ENCODE measurements around the gene FIG4.

Gene FIG4

GRCh38 chr6:109787312-109787711 is 96.2 kb downstream of the FIG4 start:
- no peak for DNase-seq (ENCODE audit: low read depth, low spot score)
- no peak overlapping the region for H3K4me3 ChIP-seq (ENCODE audit: low read length)

GRCh38 chr6:109788687-109789086 is 97.6 kb downstream of the FIG4 start:
- DNase-seq (ENCODE audit: low read depth, low spot score) = no peak
- H3K4me3 ChIP-seq (ENCODE audit: low read length) = no peak overlapping the region

- no peak overlapping the region for H3K4me3 ChIP-seq (ENCODE audit: low read length)
- DNase-seq (ENCODE audit: low read depth, low spot score) = no peak
Measured at GRCh38 chr6:109790131-109790530, 99.0 kb downstream of the FIG4 start.

GRCh38 chr6:109791301-109791700 is 100.2 kb downstream of the FIG4 start:
- no peak for DNase-seq (ENCODE audit: low read depth, low spot score)
- no peak overlapping the region for H3K4me3 ChIP-seq (ENCODE audit: low read length)

- DNase-seq (ENCODE audit: low read depth, low spot score) = no peak
- no peak overlapping the region for H3K4me3 ChIP-seq (ENCODE audit: low read length)
Measured at GRCh38 chr6:109793021-109793420, 101.9 kb downstream of the FIG4 start.

- DNase-seq (ENCODE audit: low read depth, low spot score) = no peak
- H3K4me3 ChIP-seq (ENCODE audit: low read length) = no peak overlapping the region
Measured at GRCh38 chr6:109793792-109794191, 102.7 kb downstream of the FIG4 start.

- H3K4me3 ChIP-seq (ENCODE audit: low read length) = no peak overlapping the region
Measured at GRCh38 chr6:109794201-109794923, 103.3 kb downstream of the FIG4 start.

GRCh38 chr6:109795994-109796555 is 105.0 kb downstream of the FIG4 start:
- no peak for DNase-seq (ENCODE audit: low read depth, low spot score)

More at GRCh38 chr6:109794201-109794923, 103.3 kb downstream of the FIG4 start:
- DNase-seq (ENCODE audit: low read depth, low spot score) = no peak

GRCh38 chr6:109799129-109799528 is 108.0 kb downstream of the FIG4 start:
- H3K4me3 ChIP-seq (ENCODE audit: low read length) = no peak overlapping the region
- no peak for DNase-seq (ENCODE audit: low read depth, low spot score)

More at GRCh38 chr6:109795994-109796555, 105.0 kb downstream of the FIG4 start:
- H3K4me3 ChIP-seq (ENCODE audit: low read length) = no peak overlapping the region

GRCh38 chr6:109799664-109800063 is 108.6 kb downstream of the FIG4 start:
- no peak for DNase-seq (ENCODE audit: low read depth, low spot score)

GRCh38 chr6:109800771-109801170 is 109.7 kb downstream of the FIG4 start:
- no peak for DNase-seq (ENCODE audit: low read depth, low spot score)
- no peak overlapping the region for H3K4me3 ChIP-seq (ENCODE audit: low read length)

More at GRCh38 chr6:109799664-109800063, 108.6 kb downstream of the FIG4 start:
- H3K4me3 ChIP-seq (ENCODE audit: low read length) = no peak overlapping the region

- no peak overlapping the region for H3K4me3 ChIP-seq (ENCODE audit: low read length)
- DNase-seq (ENCODE audit: low read depth, low spot score) = no peak
Measured at GRCh38 chr6:109801794-109802193, 110.7 kb downstream of the FIG4 start.

GRCh38 chr6:109804020-109804419 is 112.9 kb downstream of the FIG4 start:
- H3K4me3 ChIP-seq (ENCODE audit: low read length) = no peak overlapping the region

GRCh38 chr6:109807881-109808280 is 116.8 kb downstream of the FIG4 start:
- no peak for DNase-seq (ENCODE audit: low read depth, low spot score)
- H3K4me3 ChIP-seq (ENCODE audit: low read length) = no peak overlapping the region

More at GRCh38 chr6:109804020-109804419, 112.9 kb downstream of the FIG4 start:
- no peak for DNase-seq (ENCODE audit: low read depth, low spot score)

GRCh38 chr6:109808837-109809236 is 117.7 kb downstream of the FIG4 start:
- no peak for DNase-seq (ENCODE audit: low read depth, low spot score)

GRCh38 chr6:109815054-109815453 is 124.0 kb downstream of the FIG4 start:
- no peak for DNase-seq (ENCODE audit: low read depth, low spot score)
- no peak overlapping the region for H3K4me3 ChIP-seq (ENCODE audit: low read length)

More at GRCh38 chr6:109808837-109809236, 117.7 kb downstream of the FIG4 start:
- H3K4me3 ChIP-seq (ENCODE audit: low read length) = no peak overlapping the region

- H3K4me3 ChIP-seq (ENCODE audit: low read length) = no peak overlapping the region
- no peak for DNase-seq (ENCODE audit: low read depth, low spot score)
Measured at GRCh38 chr6:109816452-109817374, 125.6 kb downstream of the FIG4 start.

GRCh38 chr6:109820706-109821350 is 129.7 kb downstream of the FIG4 start:
- no peak for DNase-seq (ENCODE audit: low read depth, low spot score)
- no peak overlapping the region for H3K4me3 ChIP-seq (ENCODE audit: low read length)

- DNase-seq (ENCODE audit: low read depth, low spot score) = no peak
- no peak overlapping the region for H3K4me3 ChIP-seq (ENCODE audit: low read length)
Measured at GRCh38 chr6:109821428-109821827, 130.3 kb downstream of the FIG4 start.
